SU-DHL-6 (cell line): ENCODE results near the gene RPH3AL.

Experiments used
- H2AFZ ChIP-seq: fragments of 200-600 bp; sonication (generic); 2 replicates; pipeline ENCODE4 v1.6.1; 2014; ENCODE audit warnings: low read depth, mild to moderate bottlenecking, moderate library complexity, mixed read lengths, antibody characterized with exemption, low read length; ENCODE audit not compliant: severe bottlenecking
- H3F3A ChIP-seq: fragments of 200-600 bp; shearing (Covaris generic); 2 replicates; pipeline ENCODE4 v1.6.0; 2016; ENCODE audit warnings: antibody characterized with exemption, mild to moderate bottlenecking; ENCODE audit not compliant: insufficient read depth
- H3K27ac ChIP-seq: fragments of 200-600 bp; sonication (generic); 2 replicates; pipeline ENCODE4 v1.5.1; 2016; ENCODE audit warnings: low read depth, mild to moderate bottlenecking, low read length, moderate library complexity, mixed read lengths
- H3K27me3 ChIP-seq: fragments of 200-600 bp; sonication (generic), shearing (Covaris generic); 2 replicates; pipeline ENCODE4 v1.6.0; 2014; ENCODE audit warnings: mild to moderate bottlenecking, low read length
- H3K36me3 ChIP-seq: fragments of 200-600 bp; sonication (generic); 2 replicates; pipeline ENCODE4 v1.6.1; 2014; ENCODE audit warnings: mild to moderate bottlenecking, low read length, mixed read lengths
- H3K4me2 ChIP-seq: fragments of 300-600, 200-600 bp; shearing (Covaris generic), sonication (generic); 2 replicates; pipeline ENCODE4 v1.6.0; 2014; ENCODE audit warnings: low read length, low read depth, mild to moderate bottlenecking; ENCODE audit not compliant: poor library complexity, severe bottlenecking
- H3K4me3 ChIP-seq: fragments of 200-600 bp; sonication (generic); 2 replicates; pipeline ENCODE4 v1.5.1; 2014; ENCODE audit warnings: antibody characterized with exemption, low read length, mild to moderate bottlenecking, mixed read lengths; ENCODE audit not compliant: insufficient read depth, poor library complexity, severe bottlenecking
- H3K79me2 ChIP-seq: fragments of 200-600 bp; sonication (generic); 2 replicates; pipeline ENCODE4 v1.6.1; 2014; ENCODE audit warnings: mild to moderate bottlenecking, low read length, moderate library complexity; ENCODE audit not compliant: insufficient read depth
- H3K9ac ChIP-seq: fragments of 200-600 bp; sonication (generic); 2 replicates; pipeline ENCODE4 v1.7.0; 2014; ENCODE audit warnings: mild to moderate bottlenecking, low read length
- H3K9me2 ChIP-seq: fragments of 200-600 bp; sonication (generic); replicated peaks from 2 replicates; pipeline ENCODE4 v1.6.1; 2014; ENCODE audit warnings: low read length; ENCODE audit not compliant: insufficient read depth
- H3K9me3 ChIP-seq: fragments of 200-600 bp; sonication (generic); 2 replicates; pipeline ENCODE4 v1.6.1; 2014; ENCODE audit warnings: low read length, mixed read lengths; ENCODE audit not compliant: insufficient read depth
- H4K20me1 ChIP-seq: fragments of 200-600 bp; sonication (generic); 2 replicates; pipeline ENCODE4 v1.6.1; 2014; ENCODE audit warnings: low read depth, mild to moderate bottlenecking, antibody characterized with exemption, low read length, moderate library complexity, mixed read lengths
- CTCF ChIP-seq: fragments of 200-600 bp; sonication (generic); IDR thresholded peaks from one replicate; pipeline ENCODE4 v1.5.1; 2017; ENCODE audit warnings: antibody characterized with exemption, mild to moderate bottlenecking, low read length, moderate library complexity; ENCODE audit not compliant: insufficient read depth, poor library complexity, severe bottlenecking
- EZH2phosphoT487 ChIP-seq: fragments of 200-600 bp; sonication (generic), shearing (Covaris generic); conservative IDR thresholded peaks from 2 replicates; pipeline ENCODE4 v1.6.1; 2018; ENCODE audit warnings: mild to moderate bottlenecking, antibody characterized with exemption, low read length, moderate library complexity, mixed read lengths

RPH3AL gene

GRCh38 chr17:299546-299945, 53.1 kb downstream of the RPH3AL start:
- Histone ChIP-seq H3K27ac (no peak overlapping the region), H3K27me3 (no peaks in the 10 kb centered on the region), H3K79me2 (no peaks in the 10 kb centered on the region), H3K4me3 (no peak overlapping the region), H3K9me3 (no peaks in the 10 kb centered on the region), H4K20me1 (no peaks in the 10 kb centered on the region), H3K9ac (no peak overlapping the region), H3K9me2 (no peaks in the 10 kb centered on the region), H3F3A (no peaks in the 10 kb centered on the region), H3K4me2 (no peak overlapping the region), H2AFZ (no peak overlapping the region), H3K36me3 (no peaks in the 10 kb centered on the region)
- no peak for TF ChIP-seq EZH2phosphoT487
- TF ChIP-seq CTCF = no peak

DNA sequence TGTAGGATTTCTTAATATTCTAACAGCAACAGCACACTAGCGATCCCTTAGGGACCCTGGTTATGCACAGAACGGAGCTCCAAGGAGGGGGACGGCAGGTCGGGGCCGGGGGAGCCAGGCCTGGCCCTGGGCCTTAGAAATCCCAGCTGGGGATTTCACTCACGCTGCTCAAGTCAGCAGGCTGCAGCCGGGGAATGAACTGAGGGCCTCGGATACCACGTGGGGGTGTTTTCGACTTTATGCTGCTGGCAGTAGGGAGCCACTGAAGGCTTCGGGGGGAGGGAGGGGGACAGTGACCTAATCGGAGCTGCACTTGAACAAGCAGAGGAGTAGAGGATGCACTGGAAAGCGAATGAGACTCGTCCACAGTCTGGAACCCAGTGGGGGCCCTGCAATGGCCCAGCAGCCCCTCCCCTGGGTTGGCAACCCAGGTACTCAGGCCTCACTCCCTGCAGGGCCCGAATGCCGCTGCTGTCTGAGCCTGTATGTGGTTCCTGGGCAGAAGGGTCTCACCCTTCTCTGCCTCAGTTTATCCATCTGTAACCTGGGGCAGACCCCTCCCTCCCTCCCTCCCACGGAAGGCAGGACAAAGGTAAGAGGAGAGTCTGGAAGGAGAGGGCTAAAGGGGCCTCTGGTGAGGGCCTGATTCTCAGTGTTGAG, 53.7 kb downstream of the RPH3AL start:
- Histone ChIP-seq H3K4me3 (no peak overlapping the region), H2AFZ (no peak overlapping the region)

DNA sequence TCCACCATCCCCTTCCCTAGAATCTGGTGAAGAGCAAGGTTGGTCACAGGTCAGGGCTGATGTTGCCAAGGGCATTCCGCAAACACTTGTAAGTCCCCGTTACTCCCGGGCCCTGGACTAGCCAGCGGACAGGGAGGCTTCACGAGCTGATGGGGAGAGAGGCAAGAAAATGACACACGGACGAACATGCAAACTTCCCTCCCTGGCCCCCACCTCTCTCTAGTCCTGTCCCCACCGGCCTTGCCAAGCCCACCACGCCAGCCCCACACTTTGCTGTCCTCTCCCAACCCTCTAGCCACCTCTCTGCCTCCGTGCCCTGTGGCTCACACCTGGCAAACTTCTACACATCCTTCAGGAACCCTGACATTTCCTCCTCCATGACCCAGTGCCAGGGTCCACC, 54.8 kb downstream of the RPH3AL start:
- Histone ChIP-seq H4K20me1 (no peaks in the 10 kb centered on the region), H3K4me3 (no peak overlapping the region), H3K27me3 (no peaks in the 10 kb centered on the region), H3K36me3 (no peaks in the 10 kb centered on the region), H3F3A (no peaks in the 10 kb centered on the region), H3K27ac (no peak overlapping the region), H3K9ac (no peak overlapping the region), H3K9me2 (no peaks in the 10 kb centered on the region), H3K79me2 (no peaks in the 10 kb centered on the region), H3K4me2 (no peak overlapping the region), H3K9me3 (no peaks in the 10 kb centered on the region), H2AFZ (no peak overlapping the region)
- no peak for TF ChIP-seq EZH2phosphoT487
- TF ChIP-seq CTCF = no peak

More for the DNA sequence above, 53.7 kb downstream of the RPH3AL start:
- Histone ChIP-seq H3K4me2 (no peak overlapping the region), H3F3A (no peaks in the 10 kb centered on the region), H4K20me1 (no peaks in the 10 kb centered on the region), H3K79me2 (no peaks in the 10 kb centered on the region), H3K9ac (no peak overlapping the region), H3K27me3 (no peaks in the 10 kb centered on the region), H3K9me2 (no peaks in the 10 kb centered on the region), H3K9me3 (no peaks in the 10 kb centered on the region), H3K27ac (no peak overlapping the region), H3K36me3 (no peaks in the 10 kb centered on the region)
- no peak for TF ChIP-seq EZH2phosphoT487
- TF ChIP-seq CTCF = no peak
